HG03280 (cell line): ENCODE data around the gene CAP2.
"Not testable (repeated sequence)": the region's sequence is repeated elsewhere in the genome, so short reads cannot be mapped to it uniquely, and the experiment has no call there.

Experiments
- ATAC-seq: cut with Tn5 transposase; IDR thresholded peaks from one replicate; pipeline ENCODE4 v1.9.1; 2021; ENCODE audit warnings: mild to moderate bottlenecking, moderate library complexity; ENCODE audit not compliant: unreplicated experiment

The CAP2 gene

GRCh38 chr6:17565399-17565798 lies 172.0 kb downstream of the CAP2 start:
- ATAC-seq, result no peak

GRCh38 chr6:17574866-17575560 lies 181.6 kb downstream of the CAP2 start:
- no peak for ATAC-seq

- ATAC-seq, result no peak
Measured at GRCh38 chr6:17577059-17577458, 183.7 kb downstream of the CAP2 start.

- no peak for ATAC-seq
Measured at GRCh38 chr6:17580518-17581048, 187.2 kb downstream of the CAP2 start.

- ATAC-seq, result not testable (repeated sequence)
Measured at GRCh38 chr6:17581282-17581681, 187.9 kb downstream of the CAP2 start.

- peak; percentile 25 for ATAC-seq
Measured at GRCh38 chr6:17583811-17584210, 190.4 kb downstream of the CAP2 start.

GRCh38 chr6:17584241-17584803 lies 190.9 kb downstream of the CAP2 start:
- peak; percentile 59 for ATAC-seq

- ATAC-seq, result no peak
Measured at GRCh38 chr6:17585766-17586490, 192.5 kb downstream of the CAP2 start.

- ATAC-seq, result not testable (repeated sequence)
Measured at GRCh38 chr6:17586623-17587022, 193.2 kb downstream of the CAP2 start.

GRCh38 chr6:17588011-17588410 lies 194.6 kb downstream of the CAP2 start:
- ATAC-seq, result no peak

- ATAC-seq, result no peak
Measured at GRCh38 chr6:17589406-17590096, 196.2 kb downstream of the CAP2 start.

- no peak for ATAC-seq
Measured at GRCh38 chr6:17591287-17591686, 197.9 kb downstream of the CAP2 start.

GRCh38 chr6:17593246-17593645 lies 199.9 kb downstream of the CAP2 start:
- ATAC-seq, result no peak

GRCh38 chr6:17596085-17596484 lies 202.7 kb downstream of the CAP2 start:
- ATAC-seq, result no peak

GRCh38 chr6:17599877-17600526 lies 206.6 kb downstream of the CAP2 start, which contains the start of gene FAM8A1:
TSS of gene FAM8A1 (plus strand) at chr6:17600302. CDS start at chr6:17600410, 108 bp downstream.
- peak; percentile 89 for ATAC-seq

- peak; percentile 49 for ATAC-seq
Measured at GRCh38 chr6:17600527-17601385, 207.4 kb downstream of the CAP2 start.

- ATAC-seq, result no peak
Measured at GRCh38 chr6:17601386-17601703, 207.9 kb downstream of the CAP2 start.

- ATAC-seq, result no peak
Measured at GRCh38 chr6:17602888-17603287, 209.5 kb downstream of the CAP2 start.

- no peak for ATAC-seq
Measured at GRCh38 chr6:17606606-17607005, 213.2 kb downstream of the CAP2 start.
